Bronchial epithelial cell (primary cell): Measurements from ENCODE around the gene CLCNKA. TPM values are rescaled to one million over a fixed set of nuclear protein-coding genes. Genes with fewer than 3 reads are reported as not detected.
"Not testable (repeated sequence)": the region's sequence is repeated elsewhere in the genome, so short reads cannot be mapped to it uniquely, and the experiment has no call there.

ENCODE experiments used
- DNase-seq: peaks from one replicate; pipeline ENCODE4 v3.0.0-alpha.2; 2010; ENCODE audit warnings: low read depth
- FAIRE-seq: peaks from 2 replicates; lab custom pipeline; 2011; peaks lifted over from hg19 to GRCh38; lab: Jason Lieb, UNC
- H3K27me3 ChIP-seq: 2 replicates; pipeline ENCODE4 v1.5.1; 2011; ENCODE audit warnings: low read length; ENCODE audit not compliant: control insufficient read depth, insufficient read depth
- H3K36me3 ChIP-seq: 2 replicates; pipeline ENCODE4 v1.5.1; 2011; ENCODE audit warnings: low read length; ENCODE audit not compliant: control insufficient read depth, insufficient read depth
- H3K4me3 ChIP-seq: 2 replicates; pipeline ENCODE4 v1.5.1; 2011; ENCODE audit warnings: mild to moderate bottlenecking, low read depth, low read length, control low read depth
- total RNA-seq: library from RNA; depleted of rRNA; stranded (reverse); fragments of >200 nt; gene quantifications from 2 replicates; pipeline ENCODE4 v1.2.1, GENCODE V29; 2014
- TF ChIP-seq, protein P1 (sequence below): IDR thresholded peaks from 2 replicates; pipeline ENCODE4 v1.5.1; 2011; ENCODE audit warnings: mild to moderate bottlenecking, moderate library complexity, low read length, control low read depth, inconsistent platforms; ENCODE audit not compliant: insufficient read depth, severe bottlenecking

CLCNKA gene
- total RNA-seq, 1 donor from 2014 or later = not detected

- H3K36me3 ChIP-seq = no peaks in the 10 kb centered on the region
- DNase-seq (no peak), FAIRE-seq (no peak)
- TF ChIP-seq, protein P1, sequence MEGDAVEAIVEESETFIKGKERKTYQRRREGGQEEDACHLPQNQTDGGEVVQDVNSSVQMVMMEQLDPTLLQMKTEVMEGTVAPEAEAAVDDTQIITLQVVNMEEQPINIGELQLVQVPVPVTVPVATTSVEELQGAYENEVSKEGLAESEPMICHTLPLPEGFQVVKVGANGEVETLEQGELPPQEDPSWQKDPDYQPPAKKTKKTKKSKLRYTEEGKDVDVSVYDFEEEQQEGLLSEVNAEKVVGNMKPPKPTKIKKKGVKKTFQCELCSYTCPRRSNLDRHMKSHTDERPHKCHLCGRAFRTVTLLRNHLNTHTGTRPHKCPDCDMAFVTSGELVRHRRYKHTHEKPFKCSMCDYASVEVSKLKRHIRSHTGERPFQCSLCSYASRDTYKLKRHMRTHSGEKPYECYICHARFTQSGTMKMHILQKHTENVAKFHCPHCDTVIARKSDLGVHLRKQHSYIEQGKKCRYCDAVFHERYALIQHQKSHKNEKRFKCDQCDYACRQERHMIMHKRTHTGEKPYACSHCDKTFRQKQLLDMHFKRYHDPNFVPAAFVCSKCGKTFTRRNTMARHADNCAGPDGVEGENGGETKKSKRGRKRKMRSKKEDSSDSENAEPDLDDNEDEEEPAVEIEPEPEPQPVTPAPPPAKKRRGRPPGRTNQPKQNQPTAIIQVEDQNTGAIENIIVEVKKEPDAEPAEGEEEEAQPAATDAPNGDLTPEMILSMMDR = no peak
- H3K4me3 ChIP-seq = no peak overlapping the region
- H3K27me3 ChIP-seq = no peaks in the 10 kb centered on the region
These were observed 16.7 kb downstream of the CLCNKA start for GRCh38 chr1:16038620-16038912.

- not testable (repeated sequence) for H3K4me3 ChIP-seq, H3K27me3 ChIP-seq, H3K36me3 ChIP-seq, FAIRE-seq, DNase-seq
These were observed 18.0 kb downstream of the CLCNKA start for GRCh38 chr1:16039871-16040270.

- TF ChIP-seq, protein P1 = no peak
- H3K4me3 ChIP-seq = no peak overlapping the region
- DNase-seq (no peak), FAIRE-seq (no peak)
- H3K36me3 ChIP-seq = no peaks in the 10 kb centered on the region
- H3K27me3 ChIP-seq = peaks cover 2% of the 10 kb centered on the region
These were observed 19.4 kb downstream of the CLCNKA start for GRCh38 chr1:16041200-16041599.

- Histone ChIP-seq H3K36me3 (no peaks in the 10 kb centered on the region), H3K27me3 (peaks cover 2% of the 10 kb centered on the region), H3K4me3 (no peak overlapping the region)
- TF ChIP-seq, protein P1 = no peak
- no peak for DNase-seq
- no peak for FAIRE-seq
These were observed 20.3 kb downstream of the CLCNKA start for GRCh38 chr1:16042096-16042495.

DNA sequence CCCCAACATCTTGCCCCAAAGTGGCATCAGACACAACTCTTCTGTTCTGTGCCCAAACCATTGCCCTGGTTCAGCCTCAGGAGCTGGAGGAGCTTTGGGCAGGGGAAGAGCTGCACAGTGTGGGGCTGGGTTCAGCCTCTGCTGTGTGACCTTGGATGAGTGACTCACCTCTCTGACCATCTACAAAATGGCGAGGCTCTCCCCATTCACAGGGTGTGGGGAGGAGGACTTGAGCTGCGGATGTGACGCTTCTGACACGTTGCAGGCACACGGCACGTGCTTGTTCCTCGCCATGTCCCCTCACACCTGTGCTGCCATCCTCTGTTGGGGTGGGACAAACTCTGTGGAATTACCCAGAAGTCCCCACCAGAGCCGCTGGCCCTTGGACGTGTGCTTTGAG lies 20.8 kb downstream of the CLCNKA start:
- FAIRE-seq = peak; percentile 18

GRCh38 chr1:16043521-16043920 lies 21.7 kb downstream of the CLCNKA start, which contains the start of gene CLCNKB:
Gene CLCNKB (plus strand): TSS chr1:16043782. CDS start chr1:16044493, 711 bp downstream.
- H3K27me3 ChIP-seq = peaks cover 3% of the 10 kb centered on the region
- no peaks in the 10 kb centered on the region for H3K36me3 ChIP-seq
- no peak for FAIRE-seq
- TF ChIP-seq, protein P1 = no peak
- DNase-seq = no peak
- no peak within 1 kb of the TSS for H3K4me3 ChIP-seq

More for the DNA sequence above, 20.8 kb downstream of the CLCNKA start:
- not testable (repeated sequence) for H3K36me3 ChIP-seq, DNase-seq, H3K27me3 ChIP-seq, H3K4me3 ChIP-seq

DNA sequence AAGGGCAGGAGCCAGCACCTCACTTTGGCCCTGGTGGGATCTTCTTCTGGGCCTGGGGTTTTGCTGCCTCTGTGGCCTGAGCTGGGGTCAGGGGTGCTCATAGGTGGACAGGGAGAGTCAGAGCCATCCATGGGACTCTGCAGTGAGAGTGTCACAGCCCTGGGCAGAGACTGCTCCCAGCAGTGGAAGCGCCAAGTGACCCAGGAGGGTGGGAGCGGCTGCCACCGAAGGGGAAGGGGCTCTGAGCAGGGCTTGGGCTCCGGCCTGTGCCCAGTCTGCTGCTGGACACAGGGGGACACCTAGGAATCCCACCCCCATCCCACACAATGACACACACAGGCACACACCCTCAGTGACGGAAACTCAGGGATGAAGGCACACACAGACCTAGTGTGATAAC lies 22.1 kb downstream of the CLCNKA start:
- TF ChIP-seq, protein P1 = no peak
- peaks cover 3% of the 10 kb centered on the region for H3K27me3 ChIP-seq
- no peak for FAIRE-seq
- H3K36me3 ChIP-seq = no peaks in the 10 kb centered on the region
- no peak overlapping the region for H3K4me3 ChIP-seq
- DNase-seq = no peak
